H9 (cell line): Measurements from ENCODE around the gene VCPKMT. TPM values are rescaled to one million over a fixed set of nuclear protein-coding genes. Genes with fewer than 3 reads are reported as not detected.

Experiments
- DNase-seq: peaks from one replicate; pipeline ENCODE4 v3.0.0-alpha.2; 2017
- H2AFZ ChIP-seq: one replicate; pipeline ENCODE4 v1.6.1; 2013; ENCODE audit warnings: mild to moderate bottlenecking, low read length, control low read depth, moderate library complexity
- H2AK5ac ChIP-seq: 2 replicates; pipeline ENCODE4 v1.6.1; 2013; ENCODE audit warnings: low read length, control low read depth, mixed read lengths; ENCODE audit not compliant: insufficient read length
- H2BK120ac ChIP-seq: one replicate; pipeline ENCODE4 v1.6.1; 2013; ENCODE audit warnings: low read depth, mild to moderate bottlenecking, low read length, control low read depth, inconsistent platforms; ENCODE audit not compliant: poor library complexity, severe bottlenecking
- H2BK12ac ChIP-seq: 2 replicates; pipeline ENCODE4 v1.6.1; 2013; ENCODE audit warnings: low read length, control low read depth, mixed read lengths, low read depth; ENCODE audit not compliant: insufficient read length
- H2BK15ac ChIP-seq: 2 replicates; pipeline ENCODE4 v1.6.1; 2013; ENCODE audit warnings: low read depth, low read length, control low read depth
- H2BK20ac ChIP-seq: one replicate; pipeline ENCODE4 v1.6.1; 2013; ENCODE audit warnings: low read depth, mild to moderate bottlenecking, low read length, control low read depth, inconsistent platforms; ENCODE audit not compliant: poor library complexity, severe bottlenecking
- H2BK5ac ChIP-seq: 2 replicates; pipeline ENCODE4 v1.6.1; 2013; ENCODE audit warnings: low read length, control low read depth, mixed read lengths; ENCODE audit not compliant: insufficient read length
- H3K14ac ChIP-seq: 2 replicates; pipeline ENCODE4 v1.6.1; 2013; ENCODE audit warnings: low read length, control low read depth; ENCODE audit not compliant: insufficient read depth
- H3K18ac ChIP-seq: 2 replicates; pipeline ENCODE4 v1.6.1; 2013; ENCODE audit warnings: low read depth, mild to moderate bottlenecking, mixed read lengths, low read length, control low read depth; ENCODE audit not compliant: insufficient read length
- H3K23ac ChIP-seq: 2 replicates; pipeline ENCODE4 v1.6.1; 2013; ENCODE audit warnings: low read length, control low read depth, mixed read lengths, low read depth; ENCODE audit not compliant: insufficient read length
- H3K23me2 ChIP-seq: 2 replicates; pipeline ENCODE4 v1.6.1; 2013; ENCODE audit warnings: low read depth, mild to moderate bottlenecking, mixed read lengths, low read length, control low read depth; ENCODE audit not compliant: insufficient read length, poor library complexity, severe bottlenecking
- H3K27ac ChIP-seq: 2 replicates; pipeline ENCODE4 v1.5.1; 2013; ENCODE audit warnings: low read length, control low read depth, mixed read lengths, low read depth; ENCODE audit not compliant: insufficient read length
- H3K27me3 ChIP-seq: 2 replicates; pipeline ENCODE4 v1.6.1; 2013; ENCODE audit warnings: low read length, control low read depth, inconsistent platforms; ENCODE audit not compliant: insufficient read depth
- H3K4ac ChIP-seq: 2 replicates; pipeline ENCODE4 v1.6.1; 2013; ENCODE audit warnings: low read depth, mild to moderate bottlenecking, control low read depth, inconsistent platforms, low read length, moderate library complexity
- H3K4me1 ChIP-seq: 2 replicates; pipeline ENCODE4 v1.6.1; 2013; ENCODE audit warnings: low read length, control low read depth, inconsistent platforms; ENCODE audit not compliant: insufficient read depth
- H3K4me2 ChIP-seq: 2 replicates; pipeline ENCODE4 v1.6.1; 2013; ENCODE audit warnings: low read length, control low read depth, mixed read lengths; ENCODE audit not compliant: insufficient read length, insufficient read depth
- H3K56ac ChIP-seq: 2 replicates; pipeline ENCODE4 v1.6.1; 2013; ENCODE audit warnings: low read depth, mild to moderate bottlenecking, mixed read lengths, low read length, control low read depth; ENCODE audit not compliant: insufficient read length
- H3K79me1 ChIP-seq: 2 replicates; pipeline ENCODE4 v1.6.1; 2013; ENCODE audit warnings: low read depth, mild to moderate bottlenecking, moderate library complexity, low read length, control low read depth, inconsistent platforms; ENCODE audit not compliant: insufficient read depth, poor library complexity, severe bottlenecking
- H3K79me2 ChIP-seq: 2 replicates; pipeline ENCODE4 v1.6.1; 2013; ENCODE audit warnings: low read length, control low read depth, inconsistent platforms; ENCODE audit not compliant: insufficient read depth
- H3K9ac ChIP-seq: 2 replicates; pipeline ENCODE4 v1.6.1; 2013; ENCODE audit warnings: low read length, control low read depth, mixed read lengths; ENCODE audit not compliant: insufficient read length; ENCODE audit errors: extremely low read depth
- H3K9me3 ChIP-seq: one replicate; pipeline ENCODE4 v1.6.1; 2013; ENCODE audit warnings: low read depth, low read length, inconsistent platforms; ENCODE audit not compliant: control insufficient read depth
- H3T11ph ChIP-seq: one replicate; pipeline ENCODE4 v1.6.1; 2013; ENCODE audit warnings: mild to moderate bottlenecking, low read length, control low read depth, inconsistent platforms
- H4K20me1 ChIP-seq: one replicate; pipeline ENCODE4 v1.6.1; 2013; ENCODE audit not compliant: control insufficient read depth, insufficient read length, insufficient read depth
- H4K5ac ChIP-seq: 2 replicates; pipeline ENCODE4 v1.6.1; 2013; ENCODE audit warnings: low read depth, mild to moderate bottlenecking, mixed read lengths, low read length, control low read depth; ENCODE audit not compliant: insufficient read length
- H4K8ac ChIP-seq: replicated peaks from 2 replicates; pipeline ENCODE4 v1.6.1; 2013; ENCODE audit warnings: low read length, control low read depth, mixed read lengths, low read depth; ENCODE audit not compliant: insufficient read length
- H4K91ac ChIP-seq: 2 replicates; pipeline ENCODE4 v1.6.1; 2013; ENCODE audit warnings: low read depth, mild to moderate bottlenecking, moderate library complexity, mixed read lengths, low read length, control low read depth; ENCODE audit not compliant: insufficient read length
- H3K27ac Mint-ChIP-seq, 3 experiments: 2 replicates in 2 of 3; 3 replicates in 1 of 3; pipeline ENCODE4 v1.8.0; 2020 to 2021; ENCODE audit warnings: mixed read lengths in 3 of 3, mild to moderate bottlenecking in 1 of 3, moderate library complexity in 1 of 3
- H3K27me3 Mint-ChIP-seq: 2 replicates; pipeline ENCODE4 v1.8.0; 2021; ENCODE audit warnings: low read depth, mild to moderate bottlenecking, moderate library complexity, mixed read lengths
- H3K36me3 Mint-ChIP-seq, 3 experiments: 2 replicates in 2 of 3; 3 replicates in 1 of 3; pipeline ENCODE4 v1.8.0; 2020 to 2021; ENCODE audit warnings: low read depth in 3 of 3, mixed read lengths in 3 of 3; ENCODE audit not compliant: insufficient read depth in 1 of 3
- H3K4me1 Mint-ChIP-seq, 2 experiments: 2 replicates each; pipeline ENCODE4 v1.8.0; 2020; ENCODE audit warnings: mixed read lengths in 2 of 2
- H3K4me3 Mint-ChIP-seq, 2 experiments: 2 replicates in 1 of 2; 3 replicates in 1 of 2; pipeline ENCODE4 v1.8.0; 2020 to 2021; ENCODE audit warnings: mild to moderate bottlenecking in 2 of 2, mixed read lengths in 2 of 2, moderate library complexity in 1 of 2
- H3K9me3 Mint-ChIP-seq, 2 experiments: 2 replicates in 1 of 2; 3 replicates in 1 of 2; pipeline ENCODE4 v1.8.0; 2020; ENCODE audit warnings: mild to moderate bottlenecking in 2 of 2, mixed read lengths in 2 of 2, moderate library complexity in 1 of 2
- CTCF ChIP-seq: fragments of 200-600 bp; sonication (generic); conservative IDR thresholded peaks from 3 replicates; pipeline ENCODE4 v1.8.0; 2021; ENCODE audit warnings: antibody characterized with exemption, mild to moderate bottlenecking
- WGBS: extraction: QIAGEN DNeasy Blood & Tissue Kit; methylation state at CpG from one replicate; pipeline ENCODE4 v1.1.7; 2013; ENCODE audit warnings: missing lambda C conversion rate, low lambda C conversion rate, mixed read lengths; ENCODE audit not compliant: insufficient read length; ENCODE audit errors: extremely low coverage; 5-methylcytosine and 5-hydroxymethylcytosine counted together
- total RNA-seq: library from RNA; stranded (reverse); gene quantifications from 2 replicates; pipeline ENCODE4 v1.2.1, GENCODE V29; 2021

VCPKMT gene
- total RNA-seq, 1 experiment from 2014 or later: 13.7 TPM

GRCh38 chr14:50113381-50114035 lies 2.9 kb downstream of the VCPKMT start:
- peak overlapping the region in 1 of 2 experiments; percentile 29; a peak in 1 of 5 replicates for H3K4me3 Mint-ChIP-seq
- Histone ChIP-seq H3K27me3 (no peaks in the 10 kb centered on the region), H3K56ac (no peak overlapping the region), H3K27ac (no peak overlapping the region), H3K14ac (no peak overlapping the region), H3K4ac (no peak overlapping the region), H2BK15ac (no peak overlapping the region), H3K23me2 (peaks cover 3% of the 10 kb centered on the region), H3K79me2 (peaks cover 5% of the 10 kb centered on the region; the same call in 1 of the 2 replicates), H4K91ac (no peak overlapping the region), H3K79me1 (no peaks in the 10 kb centered on the region), H3T11ph (no peak overlapping the region), H2BK120ac (no peak overlapping the region), H4K5ac (no peak overlapping the region), H2AFZ (no peak overlapping the region), H3K18ac (no peak overlapping the region), H3K9me3 (no peaks in the 10 kb centered on the region), H2BK20ac (no peak overlapping the region), H3K23ac (no peak overlapping the region), H4K8ac (no peak overlapping the region), H3K4me2 (no peak overlapping the region), H2BK12ac (no peak overlapping the region), H3K4me1 (no peaks in the 10 kb centered on the region), H2AK5ac (no peak overlapping the region), H4K20me1 (no peaks in the 10 kb centered on the region), H3K9ac (no peak overlapping the region), H2BK5ac (no peak overlapping the region)
- H3K27me3 Mint-ChIP-seq: no peaks in the 10 kb centered on the region
- no peaks in the 10 kb centered on the region for H3K9me3 Mint-ChIP-seq
- no peak for TF ChIP-seq CTCF
- H3K36me3 Mint-ChIP-seq: peaks cover 27 to 72% (median 68%) of the 10 kb centered on the region in 3 experiments
- WGBS: no CpG with 5 or more reads among the region's 4 CpGs
- no peak overlapping the region for H3K27ac Mint-ChIP-seq
- DNase-seq: no peak
- peaks cover 13 to 16% of the 10 kb centered on the region in 2 experiments for H3K4me1 Mint-ChIP-seq
